Liver (tissue), 9 donors: ENCODE measurements around the gene UBR2. TPM values are rescaled to one million over a fixed set of nuclear protein-coding genes. Genes with fewer than 3 reads are reported as not detected.

ENCODE experiments used
- DNase-seq: peaks from one replicate; pipeline ENCODE4 v3.0.0-alpha.2; 2017; ENCODE audit warnings: low spot score
- H3K27ac ChIP-seq, 2 donors: one replicate each; pipeline ENCODE4 v1.7.0; 2013; ENCODE audit warnings: inconsistent platforms in 2 of 2, low read length in 2 of 2, control low read depth in 1 of 2, low read depth in 1 of 2, mild to moderate bottlenecking in 1 of 2
- H3K27me3 ChIP-seq, 4 donors: one replicate each; pipeline versions ENCODE4 v1.6.1 to v1.7.0; 2013; ENCODE audit warnings: low read length in 3 of 4, inconsistent platforms in 1 of 4, mild to moderate bottlenecking in 1 of 4, moderate library complexity in 1 of 4; ENCODE audit not compliant: control insufficient read depth in 4 of 4, insufficient read depth in 4 of 4
- H3K36me3 ChIP-seq, 4 donors: one replicate each; pipeline versions ENCODE4 v1.6.1 to v1.7.0; 2013; ENCODE audit warnings: low read length in 3 of 4, mild to moderate bottlenecking in 3 of 4, low read depth in 1 of 4, moderate library complexity in 1 of 4; ENCODE audit not compliant: control insufficient read depth in 4 of 4, insufficient read depth in 3 of 4
- H3K4me1 ChIP-seq, 4 donors: one replicate each; pipeline versions ENCODE4 v1.6.1 to v1.7.0; 2013; ENCODE audit warnings: low read length in 3 of 4, mild to moderate bottlenecking in 3 of 4, moderate library complexity in 1 of 4; ENCODE audit not compliant: control insufficient read depth in 4 of 4, insufficient read depth in 4 of 4
- H3K4me3 ChIP-seq, 3 donors: one replicate each; pipeline versions ENCODE4 v1.6.1 to v1.7.0; 2013; ENCODE audit warnings: low read length in 3 of 3, control low read depth in 1 of 3, low read depth in 1 of 3, mild to moderate bottlenecking in 1 of 3
- H3K9ac ChIP-seq, 2 donors: one replicate each; pipeline ENCODE4 v1.7.0; 2013; ENCODE audit warnings: low read length in 2 of 2, mild to moderate bottlenecking in 2 of 2, moderate library complexity in 2 of 2, control low read depth in 1 of 2, low read depth in 1 of 2
- H3K9me3 ChIP-seq, 4 donors: one replicate each; pipeline versions ENCODE4 v1.6.1 to v1.7.0; 2013; ENCODE audit warnings: low read length in 3 of 4; ENCODE audit not compliant: control insufficient read depth in 4 of 4
- CTCF ChIP-seq: fragments of 150-350 bp; IDR thresholded peaks from 2 replicates; pipeline ENCODE4 v1.5.1; 2017; ENCODE audit warnings: improper control_type of control experiment, low read depth, low read length; ENCODE audit not compliant: missing input control
- EGR1 ChIP-seq, 2 donors: IDR thresholded peaks; 2 replicates each; pipeline ENCODE4 v1.6.1; 2016 to 2018; ENCODE audit warnings: antibody characterized with exemption in 2 of 2, low read depth in 2 of 2
- FOXA1 ChIP-seq: IDR thresholded peaks from 2 replicates; pipeline ENCODE4 v1.6.1; 2016; ENCODE audit warnings: antibody characterized with exemption
- FOXA2 ChIP-seq: IDR thresholded peaks from 2 replicates; pipeline ENCODE4 v1.6.1; 2016; ENCODE audit warnings: antibody characterized with exemption
- HNF4A ChIP-seq, 2 donors: conservative IDR thresholded peaks; 2 replicates each; pipeline ENCODE4 v1.6.1; 2016; ENCODE audit warnings: antibody characterized with exemption in 2 of 2, mild to moderate bottlenecking in 2 of 2
- HNF4G ChIP-seq: IDR thresholded peaks from 2 replicates; pipeline ENCODE4 v1.6.1; 2016; ENCODE audit warnings: antibody characterized with exemption
- JUND ChIP-seq, 2 donors: IDR thresholded peaks; 2 replicates each; pipeline ENCODE4 v1.6.1; 2016; ENCODE audit warnings: antibody characterized with exemption in 2 of 2
- RAD21 ChIP-seq, 2 donors: IDR thresholded peaks; 2 replicates each; pipeline ENCODE4 v1.6.1; 2016; ENCODE audit warnings: antibody characterized with exemption in 2 of 2, mild to moderate bottlenecking in 2 of 2
- REST ChIP-seq: IDR thresholded peaks from 2 replicates; pipeline ENCODE4 v1.6.1; 2016; ENCODE audit warnings: antibody characterized with exemption, mild to moderate bottlenecking
- RXRA ChIP-seq, 2 donors: IDR thresholded peaks; 2 replicates each; pipeline ENCODE4 v1.6.1; 2017 to 2018; ENCODE audit warnings: antibody characterized with exemption in 2 of 2, mild to moderate bottlenecking in 1 of 2
- SP1 ChIP-seq: IDR thresholded peaks from 2 replicates; pipeline ENCODE4 v1.6.1; 2018; ENCODE audit warnings: antibody characterized with exemption, mild to moderate bottlenecking
- TAF1 ChIP-seq: conservative IDR thresholded peaks from 2 replicates; pipeline ENCODE4 v1.6.1; 2016; ENCODE audit warnings: antibody characterized with exemption, mild to moderate bottlenecking
- YY1 ChIP-seq: IDR thresholded peaks from 2 replicates; pipeline ENCODE4 v1.6.1; 2016; ENCODE audit warnings: antibody characterized with exemption, mild to moderate bottlenecking
- WGBS: extraction: QIAGEN DNeasy Blood & Tissue Kit; methylation state at CpG from one replicate; pipeline ENCODE4 v1.1.7; 2013; 5-methylcytosine and 5-hydroxymethylcytosine counted together
- polyA plus RNA-seq, 2 donors: library from polyadenylated mRNA; stranded (reverse) in 1 of 2; unstranded in 1 of 2; fragments of 200-250 nt in 1 of 2; fragments of >200 nt in 1 of 2; fragmentation: Nextera tagmentation in 1 of 2; extraction: Ambion mirVana in 1 of 2; gene quantifications; one replicate each; pipeline versions ENCODE4 v1.2.1 to v1.2.3, GENCODE V29; 2013 to 2015
- total RNA-seq, 2 donors: library from RNA; depleted of rRNA; stranded (reverse); fragments of >200 nt; gene quantifications; one replicate each; pipeline ENCODE4 v1.2.3, GENCODE V29; 2014
- TF ChIP-seq, protein P1 (sequence below): IDR thresholded peaks from 2 replicates; pipeline ENCODE4 v1.6.1; 2016; ENCODE audit warnings: antibody characterized with exemption
- TF ChIP-seq, protein P2 (sequence below): IDR thresholded peaks from 2 replicates; pipeline ENCODE4 v1.6.1; 2016; ENCODE audit warnings: antibody characterized with exemption
- donor health status: healthy.
- donor health status: healthy.
- donor health status: healthy.
- donor health status: healthy.
- donor health status: healthy.

The UBR2 gene
- total and polyA plus RNA-seq, 4 donors: 6.3 to 32.9 (median 19.3) TPM

GRCh38 chr6:42692137-42692911 lies 128.5 kb downstream of the UBR2 start:
- 94% methylated on average over 4 of the region's 4 CpGs for WGBS

GRCh38 chr6:42693725-42694323 lies 130.0 kb downstream of the UBR2 start:
- Histone ChIP-seq H3K4me3 (no peak overlapping the region), H3K9ac (no peak overlapping the region), H3K27me3 (no peaks in the 10 kb centered on the region), H3K9me3 (no peaks in the 10 kb centered on the region), H3K36me3 (peaks cover 7 to 52% (median 50%) of the 10 kb centered on the region in 4 donors), H3K27ac (no peak overlapping the region), H3K4me1 (no peaks in the 10 kb centered on the region)
- no peak for DNase-seq
- TF ChIP-seq HNF4G (no peak), RAD21 (IDR thresholded peaks at IDR 0.05) (no peak), FOXA2 (no peak), CTCF (no peak), SP1 (no peak), HNF4A (conservative IDR thresholded peaks at IDR 0.05) (no peak), FOXA1 (no peak), EGR1 (IDR thresholded peaks at IDR 0.05; ENCODE audit: low read depth in 2 of 2) (no peak), YY1 (no peak), JUND (IDR thresholded peaks at IDR 0.05) (no peak), RXRA (IDR thresholded peaks at IDR 0.05) (no peak), TAF1 (no peak), REST (no peak)
- TF ChIP-seq, protein P1, sequence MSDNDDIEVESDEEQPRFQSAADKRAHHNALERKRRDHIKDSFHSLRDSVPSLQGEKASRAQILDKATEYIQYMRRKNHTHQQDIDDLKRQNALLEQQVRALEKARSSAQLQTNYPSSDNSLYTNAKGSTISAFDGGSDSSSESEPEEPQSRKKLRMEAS: no peak
- TF ChIP-seq, protein P2, sequence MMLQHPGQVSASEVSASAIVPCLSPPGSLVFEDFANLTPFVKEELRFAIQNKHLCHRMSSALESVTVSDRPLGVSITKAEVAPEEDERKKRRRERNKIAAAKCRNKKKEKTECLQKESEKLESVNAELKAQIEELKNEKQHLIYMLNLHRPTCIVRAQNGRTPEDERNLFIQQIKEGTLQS: no peak
- WGBS: 96% methylated on average over 2 of the region's 2 CpGs

More at GRCh38 chr6:42692137-42692911, 128.5 kb downstream of the UBR2 start:
- no peak overlapping the region for H3K27ac ChIP-seq
- no peaks in the 10 kb centered on the region for H3K4me1 ChIP-seq
- H3K27me3 ChIP-seq: no peaks in the 10 kb centered on the region
- DNase-seq: no peak
- TF ChIP-seq, protein P2: no peak
- TF ChIP-seq HNF4G: no peak
- H3K36me3 ChIP-seq: peaks cover 10 to 63% (median 60%) of the 10 kb centered on the region in 4 donors
- no peak overlapping the region for H3K4me3 ChIP-seq
- no peaks in the 10 kb centered on the region for H3K9me3 ChIP-seq
- no peak overlapping the region for H3K9ac ChIP-seq
